ENCODE data around the gene MCRIP1. TPM values are rescaled to one million over a fixed set of nuclear protein-coding genes. Genes with fewer than 3 reads are reported as not detected.

Gene MCRIP1
- total RNA-seq, 2 donors from 2014 or later: 164 to 183 TPM

DNA sequence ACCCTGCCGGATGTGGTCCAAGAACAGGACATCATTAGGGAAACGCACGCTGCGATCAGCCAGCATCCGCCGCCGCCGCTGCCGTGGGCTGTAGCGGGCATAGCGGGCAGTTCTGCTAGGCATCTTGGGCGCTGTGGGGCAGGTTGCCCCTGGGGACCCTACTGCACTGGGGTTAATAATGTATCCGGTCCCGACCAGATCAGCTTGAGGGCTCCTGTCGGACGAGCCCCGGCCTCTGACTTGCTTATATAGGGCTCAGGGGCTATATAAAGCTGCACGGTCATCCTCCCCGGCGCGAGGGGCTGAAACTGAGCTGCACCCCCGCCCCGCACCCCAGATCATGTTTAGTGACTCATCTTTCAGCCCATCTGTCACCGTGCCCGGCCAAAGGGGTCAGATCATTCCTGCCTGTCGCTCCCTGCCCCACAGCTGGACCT, 1.8 kb upstream of the MCRIP1 start, which contains the start of gene PPP1R27:
Gene PPP1R27, minus strand, starts transcription at position 220 of the 437 bp plus-strand sequence. Its CDS starts 97 bp downstream, at position 123.
- H3K4me3 Mint-ChIP-seq: peak within 1 kb of the TSS; percentile 83
- Histone ChIP-seq H3K27me3 (ENCODE audit: control insufficient read depth, insufficient read depth, low read length, poor library complexity, severe bottlenecking) (no peaks in the 10 kb centered on the region), H3K9ac (ENCODE audit: extremely low read depth, low read length, poor library complexity, severe bottlenecking) (peak within 1 kb of the TSS; percentile 95), H3K27ac (ENCODE audit: low read depth, low read length) (peak within 1 kb of the TSS; percentile 89), H3K9me3 (ENCODE audit: control insufficient read depth, low read length) (no peaks in the 10 kb centered on the region), H3K4me3 (ENCODE audit: low read length) (peak within 1 kb of the TSS; percentile 93), H3K36me3 (ENCODE audit: control insufficient read depth, insufficient read depth, low read length) (no peaks in the 10 kb centered on the region), H3K4me1 (ENCODE audit: control insufficient read depth, insufficient read depth, low read length) (peaks cover 4% of the 10 kb centered on the region)
- peaks cover 9% of the 10 kb centered on the region for H3K4me1 Mint-ChIP-seq
- H3K9me3 Mint-ChIP-seq: no peaks in the 10 kb centered on the region
- H3K27ac Mint-ChIP-seq: peak within 1 kb of the TSS; percentile 95
- H3K36me3 Mint-ChIP-seq (ENCODE audit: low read depth): peaks cover 4% of the 10 kb centered on the region
- WGBS, 2 experiments (ENCODE audit: insufficient coverage in 1 of 2, insufficient read length in 1 of 2): 93 to 96% methylated on average over 25 to 26 of the region's 26 CpGs
- TF ChIP-seq, protein P1, sequence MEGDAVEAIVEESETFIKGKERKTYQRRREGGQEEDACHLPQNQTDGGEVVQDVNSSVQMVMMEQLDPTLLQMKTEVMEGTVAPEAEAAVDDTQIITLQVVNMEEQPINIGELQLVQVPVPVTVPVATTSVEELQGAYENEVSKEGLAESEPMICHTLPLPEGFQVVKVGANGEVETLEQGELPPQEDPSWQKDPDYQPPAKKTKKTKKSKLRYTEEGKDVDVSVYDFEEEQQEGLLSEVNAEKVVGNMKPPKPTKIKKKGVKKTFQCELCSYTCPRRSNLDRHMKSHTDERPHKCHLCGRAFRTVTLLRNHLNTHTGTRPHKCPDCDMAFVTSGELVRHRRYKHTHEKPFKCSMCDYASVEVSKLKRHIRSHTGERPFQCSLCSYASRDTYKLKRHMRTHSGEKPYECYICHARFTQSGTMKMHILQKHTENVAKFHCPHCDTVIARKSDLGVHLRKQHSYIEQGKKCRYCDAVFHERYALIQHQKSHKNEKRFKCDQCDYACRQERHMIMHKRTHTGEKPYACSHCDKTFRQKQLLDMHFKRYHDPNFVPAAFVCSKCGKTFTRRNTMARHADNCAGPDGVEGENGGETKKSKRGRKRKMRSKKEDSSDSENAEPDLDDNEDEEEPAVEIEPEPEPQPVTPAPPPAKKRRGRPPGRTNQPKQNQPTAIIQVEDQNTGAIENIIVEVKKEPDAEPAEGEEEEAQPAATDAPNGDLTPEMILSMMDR (conservative IDR thresholded peaks at IDR 0.05): no peak
- H3K27me3 Mint-ChIP-seq (ENCODE audit: insufficient read depth): no peaks in the 10 kb centered on the region
- no peak for DNase-seq

DNA sequence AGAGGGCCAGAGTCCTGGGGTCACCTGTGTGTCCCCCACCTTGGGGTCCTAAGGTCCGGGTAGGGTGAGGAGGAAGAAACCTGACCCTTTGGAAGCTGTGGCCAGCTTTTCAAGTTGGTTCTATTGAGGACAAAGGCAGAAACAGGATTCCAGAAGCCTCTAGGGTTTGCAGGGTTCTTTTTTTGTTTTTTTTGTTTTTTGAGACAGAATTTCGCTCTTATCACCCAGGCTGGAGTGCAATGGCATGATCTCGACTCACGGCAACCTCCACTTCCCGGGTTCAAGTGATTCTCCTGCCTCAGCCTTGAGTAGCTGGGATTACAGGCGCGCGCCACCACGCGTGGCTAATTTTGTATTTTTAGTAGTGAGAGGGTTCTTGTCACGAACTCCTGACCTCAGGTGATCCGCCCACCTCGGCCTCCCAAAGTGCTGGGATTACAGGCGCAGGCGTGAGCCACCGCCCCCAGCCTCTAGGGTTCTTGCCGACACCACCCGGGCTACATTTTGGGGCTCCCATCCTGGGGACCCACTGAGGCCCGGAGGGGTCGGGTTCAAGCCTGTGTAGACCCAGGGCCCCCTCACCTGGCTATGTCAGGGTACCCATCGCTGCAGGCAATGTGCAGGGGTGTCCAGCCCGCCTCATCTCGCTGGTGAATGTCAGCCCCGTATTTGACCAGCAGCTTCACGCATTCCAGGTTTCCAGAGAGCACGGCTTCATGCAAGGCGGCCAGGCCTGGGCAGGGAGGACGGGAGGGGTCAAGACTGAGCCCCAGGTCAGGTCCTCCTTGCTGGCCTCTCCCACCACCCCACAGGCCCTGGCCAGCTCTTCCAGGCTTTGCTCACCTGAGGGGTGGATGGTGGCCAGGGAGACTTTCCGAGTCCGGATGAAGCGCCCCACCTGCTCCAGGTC, 1.1 kb upstream of the MCRIP1 start:
- WGBS, 2 experiments (ENCODE audit: insufficient coverage in 1 of 2, insufficient read length in 1 of 2): 83 to 89% methylated on average over 20 to 31 of the region's 31 CpGs
- TF ChIP-seq, protein P1 (conservative IDR thresholded peaks at IDR 0.05): no peak
- no peaks in the 10 kb centered on the region for H3K36me3 ChIP-seq (ENCODE audit: control insufficient read depth, insufficient read depth, low read length)
- peaks cover 9% of the 10 kb centered on the region for H3K4me1 Mint-ChIP-seq
- no peaks in the 10 kb centered on the region for H3K9me3 Mint-ChIP-seq
- H3K4me3 Mint-ChIP-seq: peak overlapping the region; percentile 83
- peaks cover 4% of the 10 kb centered on the region for H3K4me1 ChIP-seq (ENCODE audit: control insufficient read depth, insufficient read depth, low read length)
- peak overlapping the region; percentile 89 for H3K27ac ChIP-seq (ENCODE audit: low read depth, low read length)
- peak overlapping the region; percentile 95 for H3K27ac Mint-ChIP-seq
- peak overlapping the region; percentile 95 for H3K9ac ChIP-seq (ENCODE audit: extremely low read depth, low read length, poor library complexity, severe bottlenecking)
- DNase-seq: no peak
- H3K4me3 ChIP-seq (ENCODE audit: low read length): peak overlapping the region; percentile 93
- H3K27me3 Mint-ChIP-seq (ENCODE audit: insufficient read depth): no peaks in the 10 kb centered on the region
- peaks cover 4% of the 10 kb centered on the region for H3K36me3 Mint-ChIP-seq (ENCODE audit: low read depth)
- H3K27me3 ChIP-seq (ENCODE audit: control insufficient read depth, insufficient read depth, low read length, poor library complexity, severe bottlenecking): no peaks in the 10 kb centered on the region
- H3K9me3 ChIP-seq (ENCODE audit: control insufficient read depth, low read length): no peaks in the 10 kb centered on the region

DNA sequence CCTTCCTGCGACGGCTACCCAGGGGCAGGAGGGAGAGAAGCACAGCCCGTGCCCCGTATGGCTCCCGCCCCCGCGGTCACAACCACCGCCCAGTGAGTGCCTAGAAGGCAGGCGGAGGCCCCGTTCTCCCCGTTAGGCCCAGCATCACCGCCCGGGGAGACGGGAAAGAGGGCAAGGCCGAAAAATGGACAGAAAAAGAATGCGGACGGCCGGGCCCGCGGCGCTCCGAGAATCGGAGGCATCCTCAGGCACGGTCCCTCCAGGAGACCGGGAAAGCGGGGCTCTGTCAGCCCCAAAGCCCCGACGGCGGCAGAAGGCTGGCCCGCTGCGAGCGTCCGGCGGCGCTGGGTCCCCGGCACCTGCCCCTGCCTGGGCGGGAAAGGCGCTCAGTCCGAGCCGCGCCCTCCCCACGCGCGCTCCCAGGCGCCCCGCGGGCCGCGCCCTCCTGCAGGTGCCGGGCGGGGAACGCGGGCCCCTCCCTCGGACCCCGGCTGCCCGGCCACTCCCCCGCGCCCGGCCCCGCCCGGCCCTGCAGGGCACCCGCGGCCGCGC, 407 bp downstream of the MCRIP1 start:
- TF ChIP-seq, protein P1 (conservative IDR thresholded peaks at IDR 0.05): no peak
- no peak for DNase-seq
- Mint-ChIP-seq H3K4me3 (peak overlapping the region; percentile 83), H3K4me1 (peaks cover 13% of the 10 kb centered on the region), H3K27me3 (ENCODE audit: insufficient read depth) (no peaks in the 10 kb centered on the region), H3K36me3 (ENCODE audit: low read depth) (peaks cover 4% of the 10 kb centered on the region), H3K9me3 (no peaks in the 10 kb centered on the region), H3K27ac (peak overlapping the region; percentile 77)
- peaks cover 4% of the 10 kb centered on the region for H3K4me1 ChIP-seq (ENCODE audit: control insufficient read depth, insufficient read depth, low read length)
- H3K36me3 ChIP-seq (ENCODE audit: control insufficient read depth, insufficient read depth, low read length): no peaks in the 10 kb centered on the region
- peak overlapping the region; percentile 70 for H3K9ac ChIP-seq (ENCODE audit: extremely low read depth, low read length, poor library complexity, severe bottlenecking)
- H3K4me3 ChIP-seq (ENCODE audit: low read length): peak overlapping the region; percentile 95
- H3K27ac ChIP-seq (ENCODE audit: low read depth, low read length): no peak overlapping the region
- H3K9me3 ChIP-seq (ENCODE audit: control insufficient read depth, low read length): no peaks in the 10 kb centered on the region
- no peaks in the 10 kb centered on the region for H3K27me3 ChIP-seq (ENCODE audit: control insufficient read depth, insufficient read depth, low read length, poor library complexity, severe bottlenecking)
- 1% methylated on average over 18 to 58 of the region's 65 CpGs for WGBS, 2 experiments (ENCODE audit: insufficient coverage in 1 of 2, insufficient read length in 1 of 2)

Measured in endodermal cell (in vitro differentiated cells).